SIG-M5 treated with dmso at 0.1 percent for 504 hours (cell line): ENCODE measurements around the gene FOXA2.

Source experiments
- DNase-seq: peaks from one replicate; lab custom pipeline; 2025; ENCODE audit not compliant: unreplicated experiment; lab: John Stamatoyannopoulos, UW

Gene FOXA2

GRCh38 chr20:22542427-22542826 is 41.9 kb downstream of the FOXA2 start:
- no peak for DNase-seq

GRCh38 chr20:22540832-22541231 is 43.5 kb downstream of the FOXA2 start:
- DNase-seq: no peak

DNA sequence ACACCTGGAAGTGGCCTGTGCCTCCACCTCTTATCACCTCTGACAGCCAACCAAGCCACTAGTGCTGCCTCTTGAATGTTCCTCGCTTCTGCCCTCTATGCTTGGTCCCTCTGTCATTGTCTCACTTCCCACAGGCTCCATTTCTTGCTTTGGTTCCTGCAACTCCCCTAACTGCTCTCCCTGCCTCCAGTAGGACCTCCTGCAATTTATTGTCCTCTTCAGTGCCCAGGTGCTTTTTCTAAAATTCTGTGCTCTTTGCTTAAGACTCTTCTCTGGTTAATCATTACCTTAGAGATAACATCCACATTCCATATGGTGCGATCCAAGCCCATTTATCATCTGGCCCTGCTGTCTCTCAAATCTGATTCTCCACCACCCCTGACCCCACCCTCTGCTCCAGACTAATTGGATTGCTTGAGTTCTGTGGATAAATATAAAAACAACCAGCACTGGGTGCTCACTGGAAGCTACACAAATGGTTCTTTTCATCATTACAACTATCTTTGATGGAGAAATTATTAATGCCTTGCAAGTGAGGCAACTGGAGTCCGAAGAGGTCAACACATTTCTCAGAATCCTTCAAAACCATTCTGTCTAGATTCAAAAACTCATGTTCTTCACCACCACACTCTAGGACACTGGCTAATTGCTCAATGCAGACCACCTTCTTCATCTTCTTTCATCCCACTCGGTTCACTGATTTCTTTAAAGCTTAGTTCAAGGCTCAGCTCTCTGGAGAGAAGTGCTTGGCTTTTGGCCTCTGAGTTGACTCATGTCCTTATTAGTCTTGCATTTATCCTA is 47.2 kb downstream of the FOXA2 start:
- no peak for DNase-seq

GRCh38 chr20:22536141-22536828 is 48.1 kb downstream of the FOXA2 start:
- no peak for DNase-seq

DNA sequence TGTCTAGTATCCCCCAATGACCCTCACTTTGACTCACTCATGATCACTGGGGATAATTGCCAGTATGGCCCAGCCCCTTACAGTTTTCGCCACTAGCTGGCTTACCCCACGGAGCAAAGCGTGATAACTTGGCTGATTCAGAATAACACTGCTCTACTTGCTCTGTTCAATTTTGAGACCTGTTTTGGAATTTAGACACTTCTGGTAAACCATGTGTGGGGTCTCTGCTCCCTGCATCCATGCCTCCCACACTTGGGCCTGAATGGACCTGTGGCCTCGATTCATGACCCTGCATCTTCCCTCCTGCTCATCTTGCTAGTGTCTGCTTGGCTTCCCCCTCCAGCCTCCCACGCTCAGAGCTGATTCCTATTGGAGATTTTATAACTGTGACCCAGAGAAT is 48.9 kb downstream of the FOXA2 start:
- DNase-seq: no peak

- DNase-seq: no peak
These were observed 50.3 kb downstream of the FOXA2 start for GRCh38 chr20:22533823-22534751.

- no peak for DNase-seq
These were observed 51.8 kb downstream of the FOXA2 start for GRCh38 chr20:22532598-22532997.

DNA sequence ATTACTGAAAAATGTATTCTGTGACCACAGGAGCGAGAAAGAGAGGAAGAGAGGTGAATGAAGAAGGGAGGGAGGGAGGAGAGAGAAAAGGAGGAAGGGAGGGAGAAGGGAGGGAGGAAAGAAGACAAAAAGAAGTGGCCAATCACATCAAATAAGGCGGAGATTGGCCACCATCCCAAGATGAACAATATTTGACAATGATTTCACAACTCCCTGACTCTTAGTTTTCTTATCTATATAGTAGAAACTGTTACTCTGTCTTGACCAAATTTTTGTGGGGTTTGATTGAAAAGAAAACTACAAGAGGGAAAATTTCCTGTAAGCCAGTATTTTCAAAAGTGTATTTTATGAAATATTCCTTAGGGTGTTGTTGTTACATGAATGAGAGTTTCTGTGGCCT is 52.6 kb downstream of the FOXA2 start:
- no peak for DNase-seq

DNA sequence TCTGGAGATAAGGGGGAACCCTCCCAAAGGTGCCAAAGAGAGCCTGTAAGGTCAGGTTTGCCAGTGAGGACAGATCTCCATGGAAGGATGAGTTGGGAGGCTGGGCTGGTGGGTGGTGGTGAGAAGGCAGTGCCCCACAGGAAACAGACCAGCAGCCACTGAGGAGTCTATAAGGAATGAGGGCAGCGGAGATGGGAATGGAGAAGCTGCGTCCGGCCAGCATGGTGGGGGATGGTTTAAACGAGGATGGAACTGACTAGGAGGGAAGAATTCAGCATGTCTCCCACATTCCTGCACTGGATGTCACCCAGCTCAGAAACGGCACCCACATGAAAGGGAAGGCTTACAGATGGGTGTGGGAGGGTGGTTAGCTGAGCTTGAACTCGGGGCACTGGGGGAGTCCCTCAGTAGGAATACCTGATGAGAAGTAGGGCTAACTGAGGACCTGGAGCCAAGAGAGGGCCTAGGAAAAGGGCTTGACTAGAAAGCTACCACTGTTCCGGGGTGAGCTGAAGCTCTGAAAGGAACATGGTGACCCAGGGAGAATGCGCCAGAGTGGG is 53.2 kb downstream of the FOXA2 start:
- no peak for DNase-seq
